H1 (cell line): ENCODE measurements around the gene PRPF18. TPM values are rescaled to one million over a fixed set of nuclear protein-coding genes. Genes with fewer than 3 reads are reported as not detected.

Experiments
- CREB1 ChIP-seq: IDR thresholded peaks from 2 replicates; pipeline ENCODE4 v1.6.1; 2012; ENCODE audit warnings: inconsistent platforms
- CTBP2 ChIP-seq: IDR thresholded peaks from 2 replicates; pipeline ENCODE4 v1.7.0; 2011; ENCODE audit warnings: borderline replicate concordance, mild to moderate bottlenecking, moderate library complexity, mixed read lengths, low read length; ENCODE audit not compliant: insufficient read depth, insufficient read length
- JUN ChIP-seq: IDR thresholded peaks from 2 replicates; pipeline ENCODE4 v1.6.1; 2011; ENCODE audit warnings: low read depth, mild to moderate bottlenecking, improper control_type of control experiment, low read length
- polyA plus RNA-seq, 7 experiments: library from polyadenylated mRNA; depleted of rRNA in 3 of 7; stranded (reverse) in 5 of 7; unstranded in 2 of 7; fragments of >200 nt in 5 of 7; fragments of 200-250 nt in 2 of 7; gene quantifications; 1 replicate in 5 of 7; 2 replicates in 1 of 7; 4 replicates in 1 of 7; pipeline versions ENCODE4 v1.2.1 to v1.2.3, GENCODE V29; 2011 to 2013; ENCODE audit warnings: missing spikeins in 2 of 7, mixed read lengths in 2 of 7
- total RNA-seq: library from RNA; stranded (reverse); fragmentation: NEBNext Ultra II Directional; extraction: Animal tissue kit (Norgen Biotek cat#: 25700); gene quantifications from 2 replicates; pipeline ENCODE4 v1.2.1, GENCODE V29; 2021

PRPF18 gene
- total and polyA plus RNA-seq, 2 of the 8 experiments (the other 6 are each of a cell fraction or from before 2014, with no cell fraction given): 3.8 to 12.6 TPM

DNA sequence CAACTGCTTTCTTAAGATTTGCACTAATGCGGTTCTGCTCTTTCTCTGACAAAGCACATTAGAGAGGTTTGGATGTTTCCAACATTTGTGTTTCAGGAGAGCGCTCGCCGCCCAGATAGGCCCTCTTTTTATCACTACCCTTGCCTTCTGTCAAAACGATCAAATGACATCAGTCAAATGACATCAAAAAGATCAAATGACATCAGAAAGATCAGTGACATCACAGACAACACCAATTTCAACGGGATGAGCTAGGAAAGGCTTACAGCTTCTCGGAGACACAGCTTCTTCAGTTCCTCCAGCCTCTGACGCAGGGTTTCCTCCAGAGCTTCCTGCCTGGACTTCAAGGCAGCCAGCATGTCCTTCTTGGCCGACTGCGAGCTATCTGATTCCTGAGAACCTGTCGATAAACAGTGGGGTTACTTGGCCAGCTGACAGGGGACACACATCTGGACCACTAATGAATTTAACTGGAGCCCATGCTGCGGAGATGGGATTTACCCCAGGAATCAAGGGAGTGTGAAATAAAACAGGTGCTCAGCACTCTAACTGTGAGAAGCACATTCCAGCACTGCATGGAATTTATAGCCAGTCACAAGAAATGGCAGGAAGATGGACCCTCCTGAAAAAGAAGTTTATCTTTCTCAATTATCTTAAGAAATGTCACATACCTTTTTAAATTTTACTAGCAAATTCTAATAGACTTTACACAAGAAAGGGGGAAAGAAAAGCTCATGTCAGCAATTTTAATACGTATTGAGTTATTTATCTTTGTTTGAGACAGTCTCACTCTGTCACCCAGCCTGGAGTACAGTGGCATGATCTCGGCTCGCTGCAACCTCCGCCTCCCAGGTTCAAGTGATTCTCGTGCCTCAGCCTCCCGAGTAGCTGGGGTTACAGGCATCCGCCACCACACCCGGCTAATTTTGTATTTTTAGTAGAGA, 88.2 kb downstream of the PRPF18 start (continued):
- TF ChIP-seq CTBP2 (no peak), CREB1 (peak; percentile 63), JUN (no peak)
